Measurements from ENCODE around the gene STAC2. TPM values are rescaled to one million over a fixed set of nuclear protein-coding genes. Genes with fewer than 3 reads are reported as not detected.

The STAC2 gene
- total and polyA plus RNA-seq, 2 of the 13 experiments (the other 11 are each of a cell fraction or from before 2014, with no cell fraction given) = not detected

DNA sequence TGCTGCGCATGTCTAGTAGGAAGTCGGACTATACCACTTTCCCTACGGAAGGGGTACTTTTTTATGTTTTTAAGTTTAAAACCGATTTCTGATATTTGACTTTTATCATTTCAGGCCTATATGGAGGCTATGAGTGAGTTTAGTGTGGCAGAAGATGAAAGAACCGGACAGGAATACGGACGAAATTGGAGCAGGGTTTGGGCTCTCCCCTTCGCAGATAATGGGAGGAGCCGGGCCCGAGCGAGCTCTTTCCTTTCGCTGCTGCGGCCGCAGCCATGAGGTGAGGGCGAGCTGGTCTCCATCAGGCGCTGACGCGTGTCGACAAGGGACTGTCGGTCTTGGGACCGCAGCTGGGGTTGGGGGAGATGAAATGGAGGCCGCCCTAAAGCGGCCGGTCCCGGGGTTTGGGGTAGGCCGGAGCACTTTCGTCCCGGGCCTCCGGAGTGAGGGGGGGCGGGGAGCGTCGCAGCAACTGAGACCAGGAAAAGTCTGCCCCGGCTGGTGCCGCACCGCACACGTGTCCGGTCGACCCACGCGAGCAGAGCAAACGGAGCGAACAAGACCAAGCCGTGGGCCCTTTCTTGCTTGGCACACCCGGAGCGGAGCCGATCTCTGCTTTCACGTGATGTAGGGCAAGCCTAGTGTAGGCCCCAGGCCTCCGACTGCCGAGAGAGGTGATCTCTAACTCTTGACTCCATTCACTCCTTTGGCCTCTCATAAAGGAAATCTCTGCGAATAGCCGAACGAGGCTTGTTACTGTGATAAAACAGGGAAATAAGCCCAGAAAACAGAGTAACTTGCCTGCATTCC is 25.5 kb downstream of the STAC2 start, which contains the start of gene RPL19 (continued):
- TF ChIP-seq ZSCAN31 (CRISPR knock-in tag; IDR thresholded peaks at IDR 0.05; ENCODE audit: low read depth) = peak; percentile 79
- peak; percentile 79; the same call in 1 of the 2 replicates for TF ChIP-seq ZNF703 (CRISPR knock-in tag; IDR thresholded peaks at IDR 0.05; ENCODE audit: borderline replicate concordance)
- TF ChIP-seq ZFP41 (CRISPR knock-in tag; IDR thresholded peaks at IDR 0.05; ENCODE audit: borderline replicate concordance) = no peak; the same call in 1 of the 2 replicates
- peak; percentile 60; the same call in 1 of the 2 replicates for TF ChIP-seq RORA (CRISPR knock-in tag; IDR thresholded peaks at IDR 0.05)
- TF ChIP-seq KLF12 (CRISPR knock-in tag; IDR thresholded peaks at IDR 0.05; ENCODE audit: borderline replicate concordance) = peak; percentile 78
- TF ChIP-seq NR2F1 (CRISPR knock-in tag; IDR thresholded peaks at IDR 0.05) = no peak
- peak; percentile 82; the same call in 1 of the 2 replicates for TF ChIP-seq ZNF768 (CRISPR knock-in tag; IDR thresholded peaks at IDR 0.05)
- TF ChIP-seq NFKB2 (CRISPR knock-in tag; IDR thresholded peaks at IDR 0.05; ENCODE audit: borderline replicate concordance) = peak; percentile 92; the same call in 1 of the 2 replicates
- peak; percentile 96; the same call in 1 of the 2 replicates for TF ChIP-seq ZNF30 (CRISPR knock-in tag; IDR thresholded peaks at IDR 0.05)
- peak; percentile 72; the same call in 1 of the 2 replicates for TF ChIP-seq NR0B2 (CRISPR knock-in tag; IDR thresholded peaks at IDR 0.05)
- TF ChIP-seq, protein P1, sequence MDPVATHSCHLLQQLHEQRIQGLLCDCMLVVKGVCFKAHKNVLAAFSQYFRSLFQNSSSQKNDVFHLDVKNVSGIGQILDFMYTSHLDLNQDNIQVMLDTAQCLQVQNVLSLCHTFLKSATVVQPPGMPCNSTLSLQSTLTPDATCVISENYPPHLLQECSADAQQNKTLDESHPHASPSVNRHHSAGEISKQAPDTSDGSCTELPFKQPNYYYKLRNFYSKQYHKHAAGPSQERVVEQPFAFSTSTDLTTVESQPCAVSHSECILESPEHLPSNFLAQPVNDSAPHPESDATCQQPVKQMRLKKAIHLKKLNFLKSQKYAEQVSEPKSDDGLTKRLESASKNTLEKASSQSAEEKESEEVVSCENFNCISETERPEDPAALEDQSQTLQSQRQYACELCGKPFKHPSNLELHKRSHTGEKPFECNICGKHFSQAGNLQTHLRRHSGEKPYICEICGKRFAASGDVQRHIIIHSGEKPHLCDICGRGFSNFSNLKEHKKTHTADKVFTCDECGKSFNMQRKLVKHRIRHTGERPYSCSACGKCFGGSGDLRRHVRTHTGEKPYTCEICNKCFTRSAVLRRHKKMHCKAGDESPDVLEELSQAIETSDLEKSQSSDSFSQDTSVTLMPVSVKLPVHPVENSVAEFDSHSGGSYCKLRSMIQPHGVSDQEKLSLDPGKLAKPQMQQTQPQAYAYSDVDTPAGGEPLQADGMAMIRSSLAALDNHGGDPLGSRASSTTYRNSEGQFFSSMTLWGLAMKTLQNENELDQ (CRISPR knock-in tag; IDR thresholded peaks at IDR 0.05; ENCODE audit: borderline replicate concordance) = no peak
- TF ChIP-seq ZNF790 (CRISPR knock-in tag; IDR thresholded peaks at IDR 0.05; ENCODE audit: borderline replicate concordance) = peak; percentile 93
- peak; percentile 97 for TF ChIP-seq HES4 (CRISPR knock-in tag; IDR thresholded peaks at IDR 0.05; ENCODE audit: borderline replicate concordance)
- TF ChIP-seq, protein P2, sequence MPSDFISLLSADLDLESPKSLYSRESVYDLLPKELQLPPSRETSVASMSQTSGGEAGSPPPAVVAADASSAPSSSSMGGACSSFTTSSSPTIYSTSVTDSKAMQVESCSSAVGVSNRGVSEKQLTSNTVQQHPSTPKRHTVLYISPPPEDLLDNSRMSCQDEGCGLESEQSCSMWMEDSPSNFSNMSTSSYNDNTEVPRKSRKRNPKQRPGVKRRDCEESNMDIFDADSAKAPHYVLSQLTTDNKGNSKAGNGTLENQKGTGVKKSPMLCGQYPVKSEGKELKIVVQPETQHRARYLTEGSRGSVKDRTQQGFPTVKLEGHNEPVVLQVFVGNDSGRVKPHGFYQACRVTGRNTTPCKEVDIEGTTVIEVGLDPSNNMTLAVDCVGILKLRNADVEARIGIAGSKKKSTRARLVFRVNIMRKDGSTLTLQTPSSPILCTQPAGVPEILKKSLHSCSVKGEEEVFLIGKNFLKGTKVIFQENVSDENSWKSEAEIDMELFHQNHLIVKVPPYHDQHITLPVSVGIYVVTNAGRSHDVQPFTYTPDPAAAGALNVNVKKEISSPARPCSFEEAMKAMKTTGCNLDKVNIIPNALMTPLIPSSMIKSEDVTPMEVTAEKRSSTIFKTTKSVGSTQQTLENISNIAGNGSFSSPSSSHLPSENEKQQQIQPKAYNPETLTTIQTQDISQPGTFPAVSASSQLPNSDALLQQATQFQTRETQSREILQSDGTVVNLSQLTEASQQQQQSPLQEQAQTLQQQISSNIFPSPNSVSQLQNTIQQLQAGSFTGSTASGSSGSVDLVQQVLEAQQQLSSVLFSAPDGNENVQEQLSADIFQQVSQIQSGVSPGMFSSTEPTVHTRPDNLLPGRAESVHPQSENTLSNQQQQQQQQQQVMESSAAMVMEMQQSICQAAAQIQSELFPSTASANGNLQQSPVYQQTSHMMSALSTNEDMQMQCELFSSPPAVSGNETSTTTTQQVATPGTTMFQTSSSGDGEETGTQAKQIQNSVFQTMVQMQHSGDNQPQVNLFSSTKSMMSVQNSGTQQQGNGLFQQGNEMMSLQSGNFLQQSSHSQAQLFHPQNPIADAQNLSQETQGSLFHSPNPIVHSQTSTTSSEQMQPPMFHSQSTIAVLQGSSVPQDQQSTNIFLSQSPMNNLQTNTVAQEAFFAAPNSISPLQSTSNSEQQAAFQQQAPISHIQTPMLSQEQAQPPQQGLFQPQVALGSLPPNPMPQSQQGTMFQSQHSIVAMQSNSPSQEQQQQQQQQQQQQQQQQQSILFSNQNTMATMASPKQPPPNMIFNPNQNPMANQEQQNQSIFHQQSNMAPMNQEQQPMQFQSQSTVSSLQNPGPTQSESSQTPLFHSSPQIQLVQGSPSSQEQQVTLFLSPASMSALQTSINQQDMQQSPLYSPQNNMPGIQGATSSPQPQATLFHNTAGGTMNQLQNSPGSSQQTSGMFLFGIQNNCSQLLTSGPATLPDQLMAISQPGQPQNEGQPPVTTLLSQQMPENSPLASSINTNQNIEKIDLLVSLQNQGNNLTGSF (CRISPR knock-in tag; IDR thresholded peaks at IDR 0.05) = peak; percentile 52
- peak; percentile 87 for TF ChIP-seq MEF2D (CRISPR knock-in tag; IDR thresholded peaks at IDR 0.05)
- peak; percentile 70; the same call in 1 of the 2 replicates for TF ChIP-seq ZNF619 (CRISPR knock-in tag; IDR thresholded peaks at IDR 0.05)
